Liver (tissue), 9 donors: ENCODE results near the gene GCGR. TPM values are rescaled to one million over a fixed set of nuclear protein-coding genes. Genes with fewer than 3 reads are reported as not detected.

Source experiments
- DNase-seq: peaks from one replicate; pipeline ENCODE4 v3.0.0-alpha.2; 2017; ENCODE audit warnings: low spot score
- H3K27ac ChIP-seq, 2 donors: one replicate each; pipeline ENCODE4 v1.7.0; 2013; ENCODE audit warnings: inconsistent platforms in 2 of 2, low read length in 2 of 2, control low read depth in 1 of 2, low read depth in 1 of 2, mild to moderate bottlenecking in 1 of 2
- H3K27me3 ChIP-seq, 4 donors: one replicate each; pipeline versions ENCODE4 v1.6.1 to v1.7.0; 2013; ENCODE audit warnings: low read length in 3 of 4, inconsistent platforms in 1 of 4, mild to moderate bottlenecking in 1 of 4, moderate library complexity in 1 of 4; ENCODE audit not compliant: control insufficient read depth in 4 of 4, insufficient read depth in 4 of 4
- H3K36me3 ChIP-seq, 4 donors: one replicate each; pipeline versions ENCODE4 v1.6.1 to v1.7.0; 2013; ENCODE audit warnings: low read length in 3 of 4, mild to moderate bottlenecking in 3 of 4, low read depth in 1 of 4, moderate library complexity in 1 of 4; ENCODE audit not compliant: control insufficient read depth in 4 of 4, insufficient read depth in 3 of 4
- H3K4me1 ChIP-seq, 4 donors: one replicate each; pipeline versions ENCODE4 v1.6.1 to v1.7.0; 2013; ENCODE audit warnings: low read length in 3 of 4, mild to moderate bottlenecking in 3 of 4, moderate library complexity in 1 of 4; ENCODE audit not compliant: control insufficient read depth in 4 of 4, insufficient read depth in 4 of 4
- H3K4me3 ChIP-seq, 3 donors: one replicate each; pipeline versions ENCODE4 v1.6.1 to v1.7.0; 2013; ENCODE audit warnings: low read length in 3 of 3, control low read depth in 1 of 3, low read depth in 1 of 3, mild to moderate bottlenecking in 1 of 3
- H3K9ac ChIP-seq, 2 donors: one replicate each; pipeline ENCODE4 v1.7.0; 2013; ENCODE audit warnings: low read length in 2 of 2, mild to moderate bottlenecking in 2 of 2, moderate library complexity in 2 of 2, control low read depth in 1 of 2, low read depth in 1 of 2
- H3K9me3 ChIP-seq, 4 donors: one replicate each; pipeline versions ENCODE4 v1.6.1 to v1.7.0; 2013; ENCODE audit warnings: low read length in 3 of 4; ENCODE audit not compliant: control insufficient read depth in 4 of 4
- ATF3 ChIP-seq: IDR thresholded peaks from 2 replicates; pipeline ENCODE4 v1.6.1; 2016; ENCODE audit warnings: antibody characterized with exemption
- CTCF ChIP-seq: fragments of 150-350 bp; IDR thresholded peaks from 2 replicates; pipeline ENCODE4 v1.5.1; 2017; ENCODE audit warnings: improper control_type of control experiment, low read depth, low read length; ENCODE audit not compliant: missing input control
- EGR1 ChIP-seq, 2 donors: IDR thresholded peaks; 2 replicates each; pipeline ENCODE4 v1.6.1; 2016 to 2018; ENCODE audit warnings: antibody characterized with exemption in 2 of 2, low read depth in 2 of 2
- FOXA1 ChIP-seq: IDR thresholded peaks from 2 replicates; pipeline ENCODE4 v1.6.1; 2016; ENCODE audit warnings: antibody characterized with exemption
- FOXA2 ChIP-seq: IDR thresholded peaks from 2 replicates; pipeline ENCODE4 v1.6.1; 2016; ENCODE audit warnings: antibody characterized with exemption
- GABPA ChIP-seq, 2 donors: IDR thresholded peaks in 1 of 2; conservative IDR thresholded peaks in 1 of 2; 2 replicates each; pipeline ENCODE4 v1.6.1; 2016; ENCODE audit warnings: antibody characterized with exemption in 2 of 2, mild to moderate bottlenecking in 1 of 2, moderate library complexity in 1 of 2
- HNF4A ChIP-seq, 2 donors: conservative IDR thresholded peaks; 2 replicates each; pipeline ENCODE4 v1.6.1; 2016; ENCODE audit warnings: antibody characterized with exemption in 2 of 2, mild to moderate bottlenecking in 2 of 2
- JUND ChIP-seq, 2 donors: IDR thresholded peaks; 2 replicates each; pipeline ENCODE4 v1.6.1; 2016; ENCODE audit warnings: antibody characterized with exemption in 2 of 2
- MAX ChIP-seq: IDR thresholded peaks from 2 replicates; pipeline ENCODE4 v1.6.1; 2016; ENCODE audit warnings: antibody characterized with exemption
- NR2F2 ChIP-seq: IDR thresholded peaks from 2 replicates; pipeline ENCODE4 v1.6.1; 2016; ENCODE audit warnings: antibody characterized with exemption
- RAD21 ChIP-seq, 2 donors: IDR thresholded peaks; 2 replicates each; pipeline ENCODE4 v1.6.1; 2016; ENCODE audit warnings: antibody characterized with exemption in 2 of 2, mild to moderate bottlenecking in 2 of 2
- REST ChIP-seq: IDR thresholded peaks from 2 replicates; pipeline ENCODE4 v1.6.1; 2016; ENCODE audit warnings: antibody characterized with exemption, mild to moderate bottlenecking
- RXRA ChIP-seq, 2 donors: IDR thresholded peaks; 2 replicates each; pipeline ENCODE4 v1.6.1; 2017 to 2018; ENCODE audit warnings: antibody characterized with exemption in 2 of 2, mild to moderate bottlenecking in 1 of 2
- SP1 ChIP-seq: IDR thresholded peaks from 2 replicates; pipeline ENCODE4 v1.6.1; 2018; ENCODE audit warnings: antibody characterized with exemption, mild to moderate bottlenecking
- TAF1 ChIP-seq: conservative IDR thresholded peaks from 2 replicates; pipeline ENCODE4 v1.6.1; 2016; ENCODE audit warnings: antibody characterized with exemption, mild to moderate bottlenecking
- YY1 ChIP-seq: IDR thresholded peaks from 2 replicates; pipeline ENCODE4 v1.6.1; 2016; ENCODE audit warnings: antibody characterized with exemption, mild to moderate bottlenecking
- ZBTB33 ChIP-seq: IDR thresholded peaks from 2 replicates; pipeline ENCODE4 v1.6.1; 2016; ENCODE audit warnings: antibody characterized with exemption
- WGBS: extraction: QIAGEN DNeasy Blood & Tissue Kit; methylation state at CpG from one replicate; pipeline ENCODE4 v1.1.7; 2013; 5-methylcytosine and 5-hydroxymethylcytosine counted together
- polyA plus RNA-seq, 2 donors: library from polyadenylated mRNA; stranded (reverse) in 1 of 2; unstranded in 1 of 2; fragments of 200-250 nt in 1 of 2; fragments of >200 nt in 1 of 2; fragmentation: Nextera tagmentation in 1 of 2; extraction: Ambion mirVana in 1 of 2; gene quantifications; one replicate each; pipeline versions ENCODE4 v1.2.1 to v1.2.3, GENCODE V29; 2013 to 2015
- total RNA-seq, 2 donors: library from RNA; depleted of rRNA; stranded (reverse); fragments of >200 nt; gene quantifications; one replicate each; pipeline ENCODE4 v1.2.3, GENCODE V29; 2014
- donor health status: healthy.
- donor health status: healthy.
- donor health status: healthy.
- donor health status: healthy.
- donor health status: healthy.

Gene GCGR
- total and polyA plus RNA-seq, 4 donors = 20.7 to 72.0 (median 48.9) TPM

GRCh38 chr17:81858170-81858966, 54.4 kb downstream of the GCGR start:
- peaks cover 4 to 48% (median 41%) of the 10 kb centered on the region in 4 donors for H3K4me1 ChIP-seq
- WGBS = 62% methylated on average over 30 of the region's 30 CpGs
- H3K9ac ChIP-seq = peak overlapping the region in 1 of 2 donors; percentile 42
- no peaks in the 10 kb centered on the region for H3K9me3 ChIP-seq
- DNase-seq = no peak
- peak overlapping the region; percentile 17 to 84 for H3K27ac ChIP-seq
- peak overlapping the region; percentile 94 for H3K4me3 ChIP-seq
- no peaks in the 10 kb centered on the region for H3K27me3 ChIP-seq
- H3K36me3 ChIP-seq = peaks cover 15 to 26% (median 17%) of the 10 kb centered on the region in 4 donors
- TF ChIP-seq HNF4A (conservative IDR thresholded peaks at IDR 0.05) = no peak
- no peak for TF ChIP-seq REST
- no peak for TF ChIP-seq YY1
- no peak for TF ChIP-seq GABPA (IDR thresholded peaks at IDR 0.05 in 1 of 2, conservative IDR thresholded peaks at IDR 0.05 in 1 of 2)
- TF ChIP-seq RXRA (IDR thresholded peaks at IDR 0.05) = no peak
- no peak for TF ChIP-seq RAD21 (IDR thresholded peaks at IDR 0.05)
- no peak for TF ChIP-seq CTCF
- TF ChIP-seq FOXA1 = no peak
- no peak for TF ChIP-seq SP1
- TF ChIP-seq ATF3 = no peak
- no peak for TF ChIP-seq NR2F2
- TF ChIP-seq TAF1 = no peak
- no peak for TF ChIP-seq JUND (IDR thresholded peaks at IDR 0.05)
- TF ChIP-seq ZBTB33 = no peak
- no peak for TF ChIP-seq FOXA2
- no peak for TF ChIP-seq MAX
- TF ChIP-seq EGR1 (IDR thresholded peaks at IDR 0.05; ENCODE audit: low read depth in 2 of 2) = no peak
